Neutrophil (primary cell): ENCODE measurements around the gene NECAP2.
"Not testable (repeated sequence)": the region's sequence is repeated elsewhere in the genome, so short reads cannot be mapped to it uniquely, and the experiment has no call there.

Experiments
- H3K27ac ChIP-seq: fragments of 200-600 bp; sonication (generic); 2 replicates; pipeline ENCODE4 v1.5.1; 2016; ENCODE audit warnings: mild to moderate bottlenecking, moderate library complexity
- H3K27me3 ChIP-seq: fragments of 200-600 bp; sonication (generic); 2 replicates; pipeline ENCODE4 v1.6.0; 2016; ENCODE audit warnings: mild to moderate bottlenecking
- H3K36me3 ChIP-seq: fragments of 200-600 bp; sonication (generic); 2 replicates; pipeline ENCODE4 v1.5.1; 2017
- H3K4me1 ChIP-seq, 2 experiments: fragments of 200-600 bp in 1 of 2; sonication (generic) in 1 of 2; 1 replicate in 1 of 2; 2 replicates in 1 of 2; pipeline versions ENCODE4 v1.5.1 to v1.6.1; 2013 to 2016; ENCODE audit warnings: low read depth in 1 of 2, low read length in 1 of 2, mild to moderate bottlenecking in 1 of 2, moderate library complexity in 1 of 2; ENCODE audit not compliant: control insufficient read depth in 1 of 2, insufficient read depth in 1 of 2
- H3K4me3 ChIP-seq, 2 experiments: fragments of 200-600 bp in 1 of 2; sonication (generic) in 1 of 2; 1 replicate in 1 of 2; 2 replicates in 1 of 2; pipeline ENCODE4 v1.5.1; 2013 to 2016; ENCODE audit warnings: low read depth in 1 of 2, low read length in 1 of 2, mild to moderate bottlenecking in 1 of 2, moderate library complexity in 1 of 2
- H3K9me3 ChIP-seq: fragments of 200-600 bp; sonication (generic); 2 replicates; pipeline ENCODE4 v1.5.1; 2016
- TF ChIP-seq, protein P1 (sequence below): fragments of 200-600 bp; sonication (generic); IDR thresholded peaks from 2 replicates; pipeline ENCODE4 v1.5.1; 2016; ENCODE audit warnings: antibody characterized with exemption

Gene NECAP2

DNA sequence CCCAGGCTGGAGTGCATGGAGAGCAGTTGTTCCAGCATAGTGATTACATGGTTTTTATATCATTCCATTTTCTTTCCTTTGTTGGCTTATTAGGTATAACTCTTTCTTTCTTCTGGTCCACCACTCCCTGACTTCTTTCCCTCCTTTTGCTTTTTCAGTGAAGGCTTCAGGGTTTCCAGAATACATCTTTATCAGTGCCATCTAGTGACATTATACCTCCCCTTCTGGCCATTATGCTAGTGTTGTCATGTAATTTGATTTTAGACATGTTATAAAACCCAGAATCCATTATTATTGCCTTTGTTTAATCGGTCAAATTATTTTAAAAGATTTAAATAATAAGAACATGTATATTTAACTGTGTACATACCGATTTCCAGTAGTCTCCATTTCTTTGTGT lies 63.0 kb downstream of the NECAP2 start:
- TF ChIP-seq, protein P1, sequence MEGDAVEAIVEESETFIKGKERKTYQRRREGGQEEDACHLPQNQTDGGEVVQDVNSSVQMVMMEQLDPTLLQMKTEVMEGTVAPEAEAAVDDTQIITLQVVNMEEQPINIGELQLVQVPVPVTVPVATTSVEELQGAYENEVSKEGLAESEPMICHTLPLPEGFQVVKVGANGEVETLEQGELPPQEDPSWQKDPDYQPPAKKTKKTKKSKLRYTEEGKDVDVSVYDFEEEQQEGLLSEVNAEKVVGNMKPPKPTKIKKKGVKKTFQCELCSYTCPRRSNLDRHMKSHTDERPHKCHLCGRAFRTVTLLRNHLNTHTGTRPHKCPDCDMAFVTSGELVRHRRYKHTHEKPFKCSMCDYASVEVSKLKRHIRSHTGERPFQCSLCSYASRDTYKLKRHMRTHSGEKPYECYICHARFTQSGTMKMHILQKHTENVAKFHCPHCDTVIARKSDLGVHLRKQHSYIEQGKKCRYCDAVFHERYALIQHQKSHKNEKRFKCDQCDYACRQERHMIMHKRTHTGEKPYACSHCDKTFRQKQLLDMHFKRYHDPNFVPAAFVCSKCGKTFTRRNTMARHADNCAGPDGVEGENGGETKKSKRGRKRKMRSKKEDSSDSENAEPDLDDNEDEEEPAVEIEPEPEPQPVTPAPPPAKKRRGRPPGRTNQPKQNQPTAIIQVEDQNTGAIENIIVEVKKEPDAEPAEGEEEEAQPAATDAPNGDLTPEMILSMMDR = no peak

DNA sequence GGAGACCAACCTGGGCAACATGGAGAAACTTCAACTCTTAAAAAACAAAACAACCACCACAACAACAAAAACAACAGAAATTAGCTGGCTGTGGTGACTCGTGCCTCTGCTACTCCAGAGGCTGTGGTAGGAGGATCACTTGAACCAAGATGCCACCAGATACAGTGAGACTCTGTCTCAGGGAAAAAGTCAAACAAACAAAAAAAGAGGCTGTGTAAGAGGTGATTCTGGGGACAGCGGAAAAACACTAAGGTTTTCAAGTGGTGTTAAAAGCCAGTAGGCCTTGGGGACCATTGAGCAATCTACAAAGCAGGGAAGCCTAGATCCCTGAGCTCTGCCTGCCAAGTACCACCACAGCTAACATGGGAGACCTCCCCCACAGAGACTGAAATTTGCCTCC lies 65.3 kb downstream of the NECAP2 start:
- not testable (repeated sequence) for H3K27me3 ChIP-seq, H3K27ac ChIP-seq, H3K36me3 ChIP-seq, H3K4me1 ChIP-seq, H3K4me3 ChIP-seq, H3K9me3 ChIP-seq

More for the DNA sequence above, 63.0 kb downstream of the NECAP2 start:
- no peak overlapping the region for H3K4me3 ChIP-seq
- H3K36me3 ChIP-seq = no peaks in the 10 kb centered on the region
- H3K27me3 ChIP-seq = peaks cover 27% of the 10 kb centered on the region
- H3K9me3 ChIP-seq = no peaks in the 10 kb centered on the region
- H3K4me1 ChIP-seq = peaks cover 11 to 23% of the 10 kb centered on the region in 2 experiments
- no peak overlapping the region for H3K27ac ChIP-seq

DNA sequence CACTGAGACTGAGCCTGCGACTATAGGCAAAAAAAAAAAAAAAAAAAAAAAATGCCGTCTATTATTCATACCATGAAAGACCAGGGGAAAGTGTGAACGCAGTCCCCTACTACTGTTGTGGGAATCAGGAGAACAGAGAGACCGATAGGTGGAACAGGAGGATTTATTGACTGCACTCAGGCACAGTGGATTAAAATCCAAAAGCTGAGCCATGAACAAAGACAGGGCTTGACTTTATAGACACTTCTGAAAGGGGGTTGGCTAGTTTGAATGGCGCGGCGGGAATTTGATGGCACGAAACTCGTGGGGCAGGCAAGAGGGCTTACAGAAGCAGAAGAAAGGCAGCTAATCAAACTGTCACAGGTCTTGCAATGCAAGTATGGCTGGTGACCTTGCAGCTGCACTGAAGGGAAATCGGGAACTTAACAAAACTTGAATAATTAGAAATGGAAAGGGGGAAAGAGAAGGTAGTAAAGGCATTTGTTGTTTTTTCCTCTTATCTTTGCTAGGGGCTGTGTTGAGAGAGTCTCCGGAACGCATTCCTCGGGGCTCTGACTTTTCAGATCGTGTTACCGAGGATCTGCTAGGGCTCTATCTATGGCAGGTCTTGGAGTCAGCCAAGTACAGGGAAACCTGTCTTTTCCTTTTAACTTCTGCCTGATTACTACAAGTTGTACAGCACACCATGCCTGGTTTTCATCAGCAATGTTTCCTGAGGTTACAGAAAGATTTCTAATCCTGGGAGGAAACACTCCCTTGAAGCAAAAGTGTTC lies 66.0 kb downstream of the NECAP2 start:
- not testable (repeated sequence) for H3K27ac ChIP-seq, H3K9me3 ChIP-seq, H3K4me1 ChIP-seq, H3K27me3 ChIP-seq, H3K4me3 ChIP-seq, H3K36me3 ChIP-seq

DNA sequence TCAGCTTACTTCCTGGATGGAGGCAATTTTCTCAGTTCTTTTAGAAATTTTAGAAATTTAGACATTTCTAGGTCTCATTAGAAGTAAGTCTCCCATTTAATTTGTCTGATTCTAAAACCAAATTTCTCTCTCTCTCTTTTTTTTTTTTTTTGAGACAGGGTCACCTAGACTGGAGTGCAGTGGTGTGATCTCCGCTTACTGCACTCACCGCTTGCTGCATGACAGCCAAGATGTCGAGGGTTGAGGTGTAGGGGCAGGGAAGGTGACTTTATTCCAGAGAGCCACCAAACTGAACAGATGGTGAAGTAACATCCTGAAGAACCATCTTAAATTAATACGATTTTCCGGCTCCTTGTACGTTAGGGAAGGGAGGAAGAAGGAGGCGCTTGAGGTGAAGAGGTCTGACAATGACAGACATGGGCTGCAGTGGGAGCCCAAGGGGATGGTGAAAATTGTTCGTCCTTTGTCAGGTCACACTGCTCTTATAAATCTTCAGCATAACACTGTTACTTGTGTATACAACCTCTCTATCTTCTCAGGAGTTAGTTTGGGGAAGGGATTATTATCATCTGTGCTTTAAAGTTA lies 68.4 kb downstream of the NECAP2 start:
- not testable (repeated sequence) for H3K4me1 ChIP-seq, H3K4me3 ChIP-seq, H3K27ac ChIP-seq, H3K27me3 ChIP-seq, H3K9me3 ChIP-seq, H3K36me3 ChIP-seq
